Caco-2 (cell line): ENCODE measurements around the gene CMC2. TPM values are rescaled to one million over a fixed set of nuclear protein-coding genes. Genes with fewer than 3 reads are reported as not detected.

ENCODE experiments used
- BruUV-seq: library from RNA; stranded (reverse); fragments of 400-500 nt; replicated peaks from 2 replicates; lab custom pipeline; 2021; lab: Mats Ljungman, UMichigan
- CTCF ChIA-PET: fragments of 300-600 bp; sonication (Branson Sonifier 250); formaldehyde crosslinking; loops from one replicate; lab custom pipeline; 2022; ENCODE audit warnings: antibody characterized with exemption; lab: Charles Lee
- POLR2A ChIA-PET: fragments of 300-600 bp; sonication (Branson Sonifier 250); formaldehyde crosslinking; loops from one replicate; lab custom pipeline; 2022; ENCODE audit warnings: antibody characterized with exemption; lab: Charles Lee
- DNase-seq, 2 experiments: peaks; one replicate each; pipeline versions ENCODE4 v3.0.0 to v3.0.0-alpha.2; 2020 to 2022
- H3K27me3 ChIP-seq: replicated peaks from 2 replicates; pipeline ENCODE4 v1.6.0; 2011; ENCODE audit warnings: low read length; ENCODE audit not compliant: control insufficient read depth, insufficient read depth
- H3K36me3 ChIP-seq: 2 replicates; pipeline ENCODE4 v1.5.1; 2011; ENCODE audit warnings: low read length; ENCODE audit not compliant: control insufficient read depth, insufficient read depth
- H3K4me1 ChIP-seq: fragments of 250-450 bp; sonication (Bioruptor Pico); 2 replicates; pipeline ENCODE4 v1.5.1; 2020; ENCODE audit warnings: mild to moderate bottlenecking
- H3K4me3 ChIP-seq: 2 replicates; pipeline ENCODE4 v1.5.1; 2011; ENCODE audit warnings: low read depth, mild to moderate bottlenecking, control low read depth, low read length
- H3K9me3 ChIP-seq: fragments of 250-450 bp; sonication (Bioruptor Pico); 2 replicates; pipeline ENCODE4 v1.5.1; 2020; ENCODE audit warnings: mild to moderate bottlenecking, moderate library complexity
- H3K27ac Mint-ChIP-seq: one replicate; pipeline ENCODE4 v1.8.0; 2022; ENCODE audit warnings: mixed read lengths; ENCODE audit not compliant: unreplicated experiment
- H3K27me3 Mint-ChIP-seq: one replicate; pipeline ENCODE4 v1.8.0; 2022; ENCODE audit warnings: mixed read lengths; ENCODE audit not compliant: insufficient read depth, unreplicated experiment
- H3K36me3 Mint-ChIP-seq: one replicate; pipeline ENCODE4 v1.8.0; 2022; ENCODE audit warnings: mild to moderate bottlenecking, mixed read lengths; ENCODE audit not compliant: insufficient read depth, unreplicated experiment
- H3K4me1 Mint-ChIP-seq: one replicate; pipeline ENCODE4 v1.8.0; 2022; ENCODE audit warnings: low read depth, mixed read lengths; ENCODE audit not compliant: unreplicated experiment
- H3K4me3 Mint-ChIP-seq: one replicate; pipeline ENCODE4 v1.8.0; 2022; ENCODE audit warnings: mild to moderate bottlenecking, moderate library complexity, mixed read lengths; ENCODE audit not compliant: unreplicated experiment
- H3K9me3 Mint-ChIP-seq: one replicate; pipeline ENCODE4 v1.8.0; 2022; ENCODE audit warnings: mixed read lengths; ENCODE audit not compliant: unreplicated experiment
- CTCF ChIP-seq, 2 experiments: fragments of 200-600 bp in 1 of 2; IDR thresholded peaks; 1 replicate in 1 of 2; 2 replicates in 1 of 2; pipeline versions ENCODE4 v1.5.1 to v1.8.0; 2011 to 2022; ENCODE audit warnings: antibody characterized with exemption in 1 of 2, control low read depth in 1 of 2, inconsistent platforms in 1 of 2, low read depth in 1 of 2, low read length in 1 of 2, mild to moderate bottlenecking in 1 of 2, moderate library complexity in 1 of 2; ENCODE audit not compliant: insufficient read depth in 1 of 2, severe bottlenecking in 1 of 2, unreplicated experiment in 1 of 2
- intact Hi-C: fragments of 100-400 bp; cut with micrococcal nuclease; formaldehyde crosslinking; loops from one replicate; pipeline ENCODE4 v1.10.0; 2022; ENCODE audit not compliant: unreplicated experiment
- total RNA-seq: library from RNA; stranded (reverse); gene quantifications from 2 replicates; pipeline ENCODE4 v1.2.3, GENCODE V29; 2022

Gene CMC2
- total RNA-seq, 1 experiment from 2014 or later = 94.1 TPM

- H3K36me3 ChIP-seq = 0 out of 2 replicates have a peak, but pooled peaks cover 1% of the 10 kb centered on the region
- DNase-seq = no peak
- H3K27me3 ChIP-seq = no peaks in the 10 kb centered on the region
- H3K4me1 ChIP-seq = peaks cover 49% of the 10 kb centered on the region
- ChIA-PET CTCF (no interaction called here), POLR2A (no interaction called here)
- TF ChIP-seq CTCF (IDR thresholded peaks at IDR 0.05; ENCODE audit: insufficient read depth in 1 of 2, low read depth in 1 of 2, low read length in 1 of 2, severe bottlenecking in 1 of 2, unreplicated experiment in 1 of 2) = no peak
- peak overlapping the region; percentile 20 for H3K4me3 Mint-ChIP-seq
- BruUV-seq = no TSS peak
- H3K36me3 Mint-ChIP-seq = peaks cover 19% of the 10 kb centered on the region
- H3K4me1 Mint-ChIP-seq = peaks cover 63% of the 10 kb centered on the region
- intact Hi-C loops = no loop called here
- no peak overlapping the region for H3K4me3 ChIP-seq
- H3K27me3 Mint-ChIP-seq = no peaks in the 10 kb centered on the region
- H3K27ac Mint-ChIP-seq = peak overlapping the region; percentile 91
- H3K9me3 Mint-ChIP-seq = no peaks in the 10 kb centered on the region
- no peaks in the 10 kb centered on the region for H3K9me3 ChIP-seq
These were observed 14.8 kb downstream of the CMC2 start for GRCh38 chr16:80991792-80992430.

GRCh38 chr16:80990978-80991377 lies 15.7 kb downstream of the CMC2 start:
- BruUV-seq = no TSS peak
- intact Hi-C loops = no loop called here
- Histone ChIP-seq H3K4me1 (peaks cover 53% of the 10 kb centered on the region), H3K27me3 (no peaks in the 10 kb centered on the region), H3K4me3 (no peak overlapping the region), H3K36me3 (0 out of 2 replicates have a peak, but pooled peaks cover 1% of the 10 kb centered on the region), H3K9me3 (no peaks in the 10 kb centered on the region)
- no peaks in the 10 kb centered on the region for H3K9me3 Mint-ChIP-seq
- ChIA-PET POLR2A (interaction anchor here (0.6 kb wide), 3 partner anchors 15 to 266 kb away, joined by 4 to 8 read pairs (median 4); no protein-coding TSS in a partner anchor), CTCF (no interaction called here)
- no peak for TF ChIP-seq CTCF (IDR thresholded peaks at IDR 0.05; ENCODE audit: insufficient read depth in 1 of 2, low read depth in 1 of 2, low read length in 1 of 2, severe bottlenecking in 1 of 2, unreplicated experiment in 1 of 2)
- H3K4me3 Mint-ChIP-seq = no peak overlapping the region
- H3K27me3 Mint-ChIP-seq = no peaks in the 10 kb centered on the region
- H3K36me3 Mint-ChIP-seq = peaks cover 23% of the 10 kb centered on the region
- no peak for DNase-seq
- H3K4me1 Mint-ChIP-seq = peaks cover 64% of the 10 kb centered on the region
- no peak overlapping the region for H3K27ac Mint-ChIP-seq

DNA sequence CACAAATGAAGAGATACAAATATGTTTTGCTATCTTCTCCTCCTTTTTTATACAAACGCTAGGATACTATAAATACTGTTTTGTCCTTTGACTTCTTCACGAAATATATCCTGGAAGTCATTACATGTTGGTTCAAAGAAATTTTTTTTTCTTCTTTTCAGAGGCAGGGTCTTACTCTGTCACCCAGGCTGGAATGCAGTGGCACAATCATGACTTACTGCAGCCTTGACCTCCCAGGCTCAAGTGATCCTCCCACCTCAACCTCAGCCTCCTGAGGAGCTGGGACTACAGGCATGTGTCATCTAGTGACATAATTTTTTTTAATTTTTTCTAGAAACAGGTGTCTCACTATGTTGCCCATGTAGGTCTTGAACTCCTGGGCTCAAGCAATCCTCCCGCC lies 16.1 kb downstream of the CMC2 start:
- ChIA-PET POLR2A (interaction anchor here (0.6 kb wide), 1 partner anchor 265 kb away, joined by 8 read pairs; no protein-coding TSS in a partner anchor), CTCF (no interaction called here)
- H3K4me1 Mint-ChIP-seq = peaks cover 68% of the 10 kb centered on the region
- no peak overlapping the region for H3K27ac Mint-ChIP-seq
- peaks cover 56% of the 10 kb centered on the region for H3K4me1 ChIP-seq
- H3K27me3 Mint-ChIP-seq = no peaks in the 10 kb centered on the region
- H3K9me3 ChIP-seq = no peaks in the 10 kb centered on the region
- TF ChIP-seq CTCF (IDR thresholded peaks at IDR 0.05; ENCODE audit: insufficient read depth in 1 of 2, low read depth in 1 of 2, low read length in 1 of 2, severe bottlenecking in 1 of 2, unreplicated experiment in 1 of 2) = no peak
- no peak overlapping the region for H3K4me3 Mint-ChIP-seq
- 0 out of 2 replicates have a peak, but pooled peaks cover 1% of the 10 kb centered on the region for H3K36me3 ChIP-seq
- BruUV-seq = no TSS peak
- H3K27me3 ChIP-seq = no peaks in the 10 kb centered on the region
- H3K9me3 Mint-ChIP-seq = no peaks in the 10 kb centered on the region
- peaks cover 26% of the 10 kb centered on the region for H3K36me3 Mint-ChIP-seq
- no peak for DNase-seq
- intact Hi-C loops = no loop called here
- H3K4me3 ChIP-seq = no peak overlapping the region
